Upper lobe of right lung (tissue), 1 donor: ENCODE results near the gene CLOCK. TPM values are rescaled to one million over a fixed set of nuclear protein-coding genes. Genes with fewer than 3 reads are reported as not detected.

Experiments used
- ATAC-seq: fragments of 200-7000 bp; cut with Tn5 transposase; one replicate; pipeline ENCODE4 v1.9.1; 2020; ENCODE audit warnings: mild to moderate bottlenecking, moderate library complexity
- DNase-seq: peaks from one replicate; pipeline ENCODE4 v3.0.0-alpha.2; 2020
- H3K27ac ChIP-seq: fragments of 200-600 bp; one replicate; pipeline ENCODE4 v1.8.0; 2022
- H3K27me3 ChIP-seq: fragments of 200-600 bp; one replicate; pipeline ENCODE4 v1.8.0; 2022; ENCODE audit warnings: mild to moderate bottlenecking
- H3K36me3 ChIP-seq: fragments of 200-600 bp; one replicate; pipeline ENCODE4 v1.8.0; 2022
- H3K4me1 ChIP-seq: fragments of 200-600 bp; one replicate; pipeline ENCODE4 v1.8.0; 2022
- H3K4me3 ChIP-seq: fragments of 200-600 bp; one replicate; pipeline ENCODE4 v1.8.0; 2022; ENCODE audit warnings: mild to moderate bottlenecking
- H3K9me3 ChIP-seq: fragments of 200-600 bp; one replicate; pipeline ENCODE4 v1.8.0; 2022
- CTCF ChIP-seq: fragments of 200-600 bp; IDR thresholded peaks from one replicate; pipeline ENCODE4 v1.8.0; 2022; ENCODE audit warnings: antibody characterized with exemption
- intact Hi-C: fragments of 100-400 bp; cut with DNase I; formaldehyde crosslinking; loops from one replicate; pipeline ENCODE4 v1.11.0; 2022
- total RNA-seq: library from RNA; stranded (reverse); fragmentation: NEBNext Ultra II Directional; extraction: Animal tissue kit (Norgen Biotek cat#: 25700); gene quantifications from one replicate; pipeline ENCODE4 v1.2.1, GENCODE V29; 2021
- donor health status: DM: no; HTN: yes; CAD: no; lungs with severe emphysema.

CLOCK gene
- total RNA-seq, 1 donor from 2014 or later: 24.2 TPM

- no peaks in the 10 kb centered on the region for H3K36me3 ChIP-seq
- no peak for TF ChIP-seq CTCF
- no peak overlapping the region for H3K27ac ChIP-seq
- DNase-seq: no peak
- intact Hi-C loops: no loop called here
- no peak for ATAC-seq
- no peaks in the 10 kb centered on the region for H3K4me1 ChIP-seq
- no peaks in the 10 kb centered on the region for H3K27me3 ChIP-seq
- no peak overlapping the region for H3K4me3 ChIP-seq
- H3K9me3 ChIP-seq: no peaks in the 10 kb centered on the region
These were observed 165.2 kb downstream of the CLOCK start for GRCh38 chr4:55381502-55381901.

GRCh38 chr4:55380576-55380975 is 166.1 kb downstream of the CLOCK start:
- Histone ChIP-seq H3K9me3 (no peaks in the 10 kb centered on the region), H3K4me3 (no peak overlapping the region), H3K27me3 (no peaks in the 10 kb centered on the region), H3K36me3 (no peaks in the 10 kb centered on the region), H3K4me1 (no peaks in the 10 kb centered on the region), H3K27ac (no peak overlapping the region)
- no peak for ATAC-seq
- TF ChIP-seq CTCF: no peak
- intact Hi-C loops: no loop called here
- DNase-seq: no peak

GRCh38 chr4:55378617-55379467 is 167.9 kb downstream of the CLOCK start:
- Histone ChIP-seq H3K27me3 (no peaks in the 10 kb centered on the region), H3K27ac (peak overlapping the region; percentile 12), H3K36me3 (no peaks in the 10 kb centered on the region), H3K4me3 (peak overlapping the region; percentile 15), H3K4me1 (no peaks in the 10 kb centered on the region), H3K9me3 (no peaks in the 10 kb centered on the region)
- ATAC-seq (no peak), DNase-seq (no peak)
- intact Hi-C loops: no loop called here
- TF ChIP-seq CTCF: no peak

Other genes starting within 250 kb of the CLOCK start
- gene SRD5A3, start 200.7 kb downstream of the CLOCK start, total RNA-seq: 19.6 TPM
- gene TMEM165, start 151.0 kb downstream of the CLOCK start, total RNA-seq: 141 TPM
- gene PDCL2, start 45.3 kb upstream of the CLOCK start, total RNA-seq: not detected
- gene NMU, start 89.4 kb upstream of the CLOCK start, total RNA-seq: 2.1 TPM